ENCODE measurements around the gene ATP9A.

Gene ATP9A

GRCh38 chr20:51597389-51598231 lies 170.6 kb downstream of the ATP9A start:
- DNase-seq (ENCODE audit: low read depth): no peak

DNA sequence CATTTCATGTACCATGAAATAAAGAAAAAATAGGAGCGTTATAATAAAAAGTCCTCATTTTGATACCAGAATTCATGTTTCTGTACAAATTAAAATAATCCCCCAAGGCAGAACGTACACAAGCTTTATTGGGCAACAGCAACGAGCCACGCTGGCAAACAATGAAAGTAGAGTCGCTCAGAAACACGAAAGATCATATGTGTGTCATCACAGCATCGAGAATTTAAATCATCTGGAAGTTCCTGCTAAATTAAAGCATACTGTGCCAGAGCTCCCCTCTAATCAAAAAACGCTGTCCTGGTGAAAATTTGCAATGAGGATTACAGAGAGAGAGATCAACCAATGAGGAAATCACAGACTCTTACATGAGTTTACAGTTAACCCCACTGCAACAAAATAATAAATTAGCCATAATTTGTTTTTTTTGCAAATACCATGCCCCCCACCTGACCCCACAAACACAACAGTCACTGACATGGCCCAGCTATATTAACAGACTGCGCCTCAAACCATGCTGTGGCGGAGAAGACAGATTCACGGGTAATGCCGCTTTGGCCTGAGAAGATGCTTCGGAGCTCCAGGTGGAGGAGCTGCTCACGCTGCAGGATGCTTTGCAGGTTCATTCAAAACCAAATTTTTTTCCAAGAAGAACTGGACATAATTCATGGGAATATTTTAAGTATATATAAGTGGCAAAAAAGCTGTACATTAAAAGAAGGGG lies 171.4 kb downstream of the ATP9A start:
- DNase-seq (ENCODE audit: low read depth): no peak

GRCh38 chr20:51595744-51596143 lies 172.4 kb downstream of the ATP9A start:
- no peak for DNase-seq (ENCODE audit: low read depth)

GRCh38 chr20:51595058-51595532 lies 173.1 kb downstream of the ATP9A start:
- peak; percentile 99 for DNase-seq (ENCODE audit: low read depth)

DNA sequence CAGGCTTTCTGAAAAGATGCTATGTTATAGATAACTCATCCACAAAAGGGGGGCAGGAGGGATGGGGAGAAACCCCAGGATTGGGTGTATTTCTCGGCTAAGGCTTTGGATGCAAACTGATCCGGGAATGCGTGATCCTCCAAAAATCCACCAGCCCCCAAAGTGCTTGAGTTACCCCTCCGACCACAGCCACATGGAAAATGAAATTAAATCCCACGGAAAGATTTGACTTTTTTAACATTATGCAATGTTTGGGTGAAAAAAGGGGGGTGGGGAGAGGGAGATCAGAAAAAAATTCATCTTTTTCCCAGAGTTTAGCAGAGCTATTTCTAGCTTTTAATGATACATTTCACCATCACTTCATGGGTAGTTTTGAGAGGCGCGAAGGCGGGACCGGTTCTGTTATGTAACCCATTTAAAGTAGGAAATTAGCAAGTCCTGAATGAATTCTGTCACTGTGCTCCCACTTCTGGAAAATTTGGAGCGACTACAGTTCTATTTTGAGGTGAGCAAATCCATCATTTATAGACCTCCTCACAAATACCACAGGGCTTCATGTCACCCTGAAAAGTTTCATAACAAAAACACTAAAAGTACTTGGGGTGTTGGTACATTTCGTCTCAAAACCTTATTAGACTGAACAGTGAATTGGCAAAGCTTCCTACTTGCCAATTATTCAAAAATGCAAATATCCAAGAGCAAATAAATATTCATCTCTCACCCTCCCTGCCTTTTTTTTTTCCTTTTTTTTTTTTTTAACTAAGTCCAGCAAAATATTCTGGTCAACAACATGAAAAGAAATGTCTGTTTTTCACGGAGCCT lies 173.7 kb downstream of the ATP9A start:
- DNase-seq (ENCODE audit: low read depth): no peak

DNA sequence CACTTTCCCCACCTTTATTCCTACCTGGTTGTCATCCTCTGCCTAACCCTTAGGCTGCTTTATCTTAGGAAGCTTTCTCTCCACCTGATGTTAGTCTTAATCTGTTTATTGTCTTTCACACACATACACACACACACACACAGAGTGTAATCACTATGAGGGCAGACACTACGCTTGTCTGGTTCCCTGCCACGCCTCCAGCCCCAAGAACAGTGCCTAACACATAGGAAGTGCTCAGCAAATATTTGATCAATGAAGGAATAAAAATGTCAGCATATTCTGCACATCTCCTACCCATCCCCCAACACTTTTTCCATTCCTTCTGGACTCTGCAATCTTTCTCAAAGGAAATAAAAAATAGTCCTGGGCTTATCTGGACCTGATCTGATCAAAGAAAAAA lies 174.6 kb downstream of the ATP9A start:
- no peak for DNase-seq (ENCODE audit: low read depth)

GRCh38 chr20:51592564-51592963 lies 175.6 kb downstream of the ATP9A start:
- DNase-seq (ENCODE audit: low read depth): no peak

DNA sequence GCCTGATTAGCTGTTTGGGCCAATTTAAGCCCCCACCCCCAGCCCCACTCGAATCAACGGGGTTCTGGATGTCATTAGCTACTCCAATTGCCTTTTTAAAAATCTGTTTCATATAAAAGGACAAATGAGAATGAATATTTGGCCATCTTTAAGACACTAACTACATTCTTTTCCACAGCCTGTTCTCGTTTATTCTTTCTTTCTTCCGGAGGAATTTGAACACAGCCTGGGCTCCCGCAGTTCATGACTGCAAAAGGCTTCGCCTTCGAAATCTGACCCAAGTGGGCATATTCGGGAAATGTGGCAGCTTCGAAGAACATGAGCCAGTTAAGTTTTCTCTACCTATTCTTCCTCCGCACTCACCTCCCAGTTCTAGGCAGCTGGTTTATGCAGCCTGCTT lies 176.3 kb downstream of the ATP9A start:
- DNase-seq (ENCODE audit: low read depth): no peak

- no peak for DNase-seq (ENCODE audit: low read depth)
These were observed 179.4 kb downstream of the ATP9A start for GRCh38 chr20:51588762-51589161.

DNA sequence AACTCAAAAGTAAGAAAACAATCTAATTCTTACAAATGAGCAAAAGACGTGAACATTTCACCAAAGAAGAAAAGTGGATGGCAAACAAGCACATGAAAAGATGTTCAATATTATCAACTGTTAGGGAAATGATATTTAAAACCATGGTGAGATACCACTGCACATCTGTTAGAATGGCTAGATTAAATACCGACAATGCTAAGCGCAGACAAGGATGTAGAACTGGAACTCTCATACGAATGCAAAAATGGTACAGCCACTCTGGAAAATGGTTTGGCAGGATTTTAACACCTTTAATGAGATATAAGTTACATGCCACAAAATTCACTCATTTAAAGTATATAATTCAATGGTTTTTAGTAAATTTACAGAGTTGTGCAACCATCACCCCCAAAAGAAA lies 181.0 kb downstream of the ATP9A start:
- no peak for DNase-seq (ENCODE audit: low read depth)

DNA sequence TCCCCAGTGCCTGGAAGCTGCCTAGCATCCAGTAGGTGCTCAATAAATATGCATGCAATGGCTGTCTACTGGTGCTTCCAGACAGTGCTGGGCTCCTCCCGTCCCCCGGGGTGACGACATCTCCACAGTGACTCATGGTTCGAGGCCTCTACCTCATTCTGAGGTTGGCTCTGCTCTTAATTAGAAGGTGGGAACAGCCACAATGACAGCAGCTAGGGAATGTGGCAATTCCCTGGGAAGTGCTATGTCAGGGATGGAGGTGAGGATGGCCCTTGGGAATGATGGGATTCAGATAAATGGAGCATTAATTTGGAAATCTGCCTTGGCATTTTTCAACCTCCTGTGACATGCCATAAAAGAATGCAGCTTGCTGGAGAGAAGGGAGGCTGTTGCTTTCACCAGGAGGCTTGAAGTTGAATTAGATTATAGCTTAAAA lies 182.2 kb downstream of the ATP9A start:
- DNase-seq (ENCODE audit: low read depth): peak; percentile 100

DNA sequence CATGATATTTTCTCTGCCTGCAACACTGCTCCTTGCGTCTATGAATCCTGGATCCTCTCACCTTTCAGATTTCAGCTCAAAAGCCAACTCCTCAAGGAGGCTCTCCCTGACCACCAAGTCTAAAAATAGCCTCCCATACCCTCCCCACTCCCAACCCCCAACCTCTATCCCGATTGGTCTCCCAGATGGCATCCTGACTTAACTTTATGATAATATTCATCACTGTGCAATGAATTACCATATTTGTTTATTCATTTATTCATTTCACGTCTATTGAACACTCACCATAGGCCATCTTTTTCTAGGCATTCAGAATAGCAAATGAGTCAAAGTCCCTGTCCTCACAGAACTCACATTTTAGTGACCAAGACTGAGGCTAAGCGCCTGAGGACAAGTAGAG lies 183.0 kb downstream of the ATP9A start:
- DNase-seq (ENCODE audit: low read depth): no peak

- no peak for DNase-seq (ENCODE audit: low read depth)
These were observed 183.5 kb downstream of the ATP9A start for GRCh38 chr20:51584737-51585136.

DNA sequence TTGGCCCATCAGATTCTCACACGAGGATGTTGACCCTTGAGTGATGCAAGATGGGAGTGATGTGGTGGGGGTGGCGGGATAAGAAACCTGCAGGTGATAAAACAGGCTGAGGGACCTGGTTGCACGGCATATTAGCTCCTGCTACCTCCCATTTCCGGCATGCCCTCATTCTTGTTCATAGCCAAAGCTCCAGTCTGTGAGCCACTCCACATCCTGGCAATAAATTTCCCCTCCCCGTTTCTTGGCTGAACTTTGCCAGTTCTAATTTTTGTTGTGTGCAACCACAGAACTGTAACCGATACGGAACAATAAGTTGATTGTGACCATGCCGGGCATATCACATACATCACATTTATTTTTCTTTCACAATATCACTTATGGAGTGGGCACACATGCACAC lies 184.1 kb downstream of the ATP9A start:
- DNase-seq (ENCODE audit: low read depth): no peak

- DNase-seq (ENCODE audit: low read depth): no peak
These were observed 184.7 kb downstream of the ATP9A start for GRCh38 chr20:51583499-51583898.

GRCh38 chr20:51583073-51583472 lies 185.1 kb downstream of the ATP9A start:
- DNase-seq (ENCODE audit: low read depth): no peak

- no peak for DNase-seq (ENCODE audit: low read depth)
These were observed 186.6 kb downstream of the ATP9A start for GRCh38 chr20:51581571-51581970.

GRCh38 chr20:51579137-51579536 lies 189.1 kb downstream of the ATP9A start:
- DNase-seq (ENCODE audit: low read depth): no peak

DNA sequence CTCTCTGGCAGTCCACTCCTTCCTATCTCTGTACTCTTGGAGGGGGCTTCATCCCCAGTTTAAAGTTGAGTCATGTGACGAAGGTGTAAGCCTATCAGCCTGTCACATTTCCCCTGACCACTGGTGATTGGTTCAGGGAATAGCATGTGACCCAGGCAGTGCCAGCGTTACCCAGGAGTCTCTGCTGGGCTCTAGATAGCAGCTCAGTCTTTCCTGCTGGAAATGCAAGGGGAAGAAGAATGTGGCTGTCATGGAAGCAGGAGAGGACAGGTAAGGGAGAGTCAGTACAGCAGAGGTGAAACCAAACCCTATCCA lies 190.1 kb downstream of the ATP9A start:
- DNase-seq (ENCODE audit: low read depth): no peak

- no peak for DNase-seq (ENCODE audit: low read depth)
These were observed 190.6 kb downstream of the ATP9A start for GRCh38 chr20:51577432-51578144.

GRCh38 chr20:51575486-51575885 lies 192.7 kb downstream of the ATP9A start:
- no peak for DNase-seq (ENCODE audit: low read depth)
